SK-N-SH (cell line): ENCODE data around the gene ELP4.

Experiments
- CTCF ChIP-seq: fragments of 200-600 bp; sonication (generic); IDR thresholded peaks from 2 replicates; pipeline ENCODE4 v1.6.1; 2017; ENCODE audit warnings: antibody characterized with exemption, mild to moderate bottlenecking, moderate library complexity
- EZH2phosphoT487 ChIP-seq: fragments of 200-600 bp; sonication (generic); IDR thresholded peaks from 2 replicates; pipeline ENCODE4 v1.6.1; 2017; ENCODE audit warnings: low read depth, mixed run types, mild to moderate bottlenecking, antibody characterized with exemption, moderate library complexity, borderline replicate concordance
- GABPA ChIP-seq: IDR thresholded peaks from 2 replicates; pipeline ENCODE4 v1.4.0; 2012; ENCODE audit warnings: low read depth, mild to moderate bottlenecking
- PBX3 ChIP-seq: IDR thresholded peaks from 2 replicates; pipeline ENCODE4; 2012
- POLR2AphosphoS5 ChIP-seq: IDR thresholded peaks from 2 replicates; pipeline ENCODE4 v1.6.1; 2012; ENCODE audit warnings: low read depth, low read length
- REST ChIP-seq: IDR thresholded peaks from 2 replicates; pipeline ENCODE4 v1.6.1; 2012; ENCODE audit warnings: mild to moderate bottlenecking, low read depth, low read length, moderate library complexity
- SIN3A ChIP-seq: IDR thresholded peaks from 2 replicates; pipeline ENCODE4 v1.6.1; 2012; ENCODE audit warnings: low read depth, mild to moderate bottlenecking, low read length, moderate library complexity, borderline replicate concordance
- TAF1 ChIP-seq: IDR thresholded peaks from 2 replicates; pipeline ENCODE4 v1.6.1; 2012; ENCODE audit warnings: low read depth, mild to moderate bottlenecking, low read length, moderate library complexity, borderline replicate concordance
- TCF12 ChIP-seq: IDR thresholded peaks from 2 replicates; pipeline ENCODE4 v1.4.0; 2012
- TEAD4 ChIP-seq: IDR thresholded peaks from 2 replicates; pipeline ENCODE4 v1.4.0; 2012; ENCODE audit warnings: mild to moderate bottlenecking, borderline replicate concordance; ENCODE audit not compliant: insufficient read depth

- no peak for TF ChIP-seq TCF12
- TF ChIP-seq GABPA, result no peak
- TF ChIP-seq CTCF, result no peak
- TF ChIP-seq TAF1, result no peak
- TF ChIP-seq EZH2phosphoT487, result no peak
- no peak for TF ChIP-seq TEAD4
- no peak for TF ChIP-seq SIN3A
- TF ChIP-seq POLR2AphosphoS5, result no peak
- TF ChIP-seq REST, result no peak
- no peak for TF ChIP-seq PBX3
These were observed 110.9 kb downstream of the ELP4 start for GRCh38 chr11:31620434-31620833.
